Fibroblast of skin of left quadriceps (primary cell): ENCODE data around the gene DBNDD1.

Experiments
- DNase-seq, 2 experiments: peaks; one replicate each; pipeline ENCODE4 v3.0.0-alpha.2; 2013; ENCODE audit warnings: low read depth in 2 of 2

Gene DBNDD1

DNA sequence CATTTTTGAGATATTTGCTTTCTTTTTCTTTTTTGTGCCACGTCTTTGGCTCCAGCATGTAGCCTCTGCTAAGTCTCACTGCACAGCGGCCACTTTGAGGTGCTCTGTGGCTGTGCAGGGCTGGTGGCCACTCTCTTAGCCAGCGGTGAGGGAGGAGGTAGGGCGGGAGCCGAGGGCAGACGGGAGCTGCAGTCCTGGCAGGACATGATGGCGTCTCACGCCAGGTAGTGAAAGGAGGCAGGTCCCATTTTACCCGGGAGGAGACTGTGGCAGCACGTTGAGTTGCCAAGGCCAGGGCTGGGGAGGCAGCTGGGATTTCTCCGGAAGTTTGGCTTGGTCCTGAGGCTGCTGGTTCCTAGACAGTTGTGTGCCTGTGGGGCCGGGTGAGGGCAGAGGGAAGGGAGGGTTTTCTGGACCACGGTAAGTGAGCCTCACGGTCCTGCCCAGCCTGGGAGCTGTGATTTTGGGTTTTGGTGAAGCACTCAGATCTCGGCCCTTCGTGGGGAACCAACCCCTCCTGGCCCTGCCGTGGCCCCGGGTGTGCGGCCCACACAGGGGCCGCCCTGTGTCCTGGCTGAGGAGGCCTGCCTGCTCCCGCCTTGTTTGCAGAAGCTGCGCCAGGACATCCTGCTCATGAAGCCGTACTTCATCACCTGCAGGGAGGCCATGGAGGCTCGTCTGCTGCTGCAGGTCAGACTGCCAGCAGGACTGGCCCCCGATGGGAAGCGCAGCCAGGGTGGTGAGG lies 56.3 kb downstream of the DBNDD1 start:
- no peak for DNase-seq

GRCh38 chr16:89961920-89962319 lies 57.3 kb downstream of the DBNDD1 start:
- DNase-seq = no peak

- DNase-seq = no peak
Observed at GRCh38 chr16:89960966-89961365, 58.3 kb downstream of the DBNDD1 start.

GRCh38 chr16:89958596-89958995 lies 60.7 kb downstream of the DBNDD1 start:
- no peak for DNase-seq

- DNase-seq = no peak
Observed at GRCh38 chr16:89958068-89958467, 61.2 kb downstream of the DBNDD1 start.

- no peak for DNase-seq
Observed at GRCh38 chr16:89957216-89957785, 62.0 kb downstream of the DBNDD1 start.

DNA sequence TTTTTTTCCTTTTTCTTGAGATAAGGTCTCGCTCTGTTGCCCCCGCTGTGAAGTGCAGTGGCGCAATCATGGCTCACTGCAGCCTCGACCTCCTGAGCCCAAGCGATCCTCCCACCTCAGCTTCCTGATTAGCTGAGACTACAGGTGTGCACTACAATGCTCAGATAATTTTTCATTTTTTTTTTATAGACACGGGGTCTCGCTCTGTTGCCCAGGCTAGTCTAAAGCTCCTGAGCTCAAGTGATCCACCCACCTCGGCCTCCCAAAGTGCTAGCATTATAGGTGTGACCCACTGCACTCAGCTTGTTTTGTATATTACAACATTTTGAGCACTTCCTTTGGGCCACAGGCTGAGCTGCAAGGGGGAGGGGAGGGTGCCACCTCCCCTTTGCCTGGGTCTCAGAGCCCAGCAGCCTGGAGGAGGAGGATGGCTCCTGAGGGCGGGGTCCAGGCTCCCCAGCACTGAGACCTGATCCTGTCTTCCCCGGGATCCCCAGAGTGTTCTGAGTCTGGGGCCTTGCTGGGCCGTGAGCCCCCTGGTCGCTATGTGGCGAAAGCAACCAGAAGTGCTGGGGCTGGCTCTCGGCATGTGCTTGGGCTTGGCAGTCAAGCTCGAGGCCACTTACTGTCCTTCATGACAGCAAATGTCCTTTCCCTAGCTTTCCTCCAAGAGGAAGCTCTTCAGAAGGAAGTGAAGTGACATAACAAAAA lies 62.6 kb downstream of the DBNDD1 start:
- no peak for DNase-seq

GRCh38 chr16:89955001-89955685 lies 64.1 kb downstream of the DBNDD1 start:
- DNase-seq = no peak
